Frontal cortex (tissue), 4 donors: Measurements from ENCODE around the gene FREM1. TPM values are rescaled to one million over a fixed set of nuclear protein-coding genes. Genes with fewer than 3 reads are reported as not detected.
A peak's percentile ranks its signal among the peaks of the same experiment; 100 is the strongest.
"Not testable (repeated sequence)": the region's sequence is repeated elsewhere in the genome, so short reads cannot be mapped to it uniquely, and the experiment has no call there.

Source experiments
- DNase-seq, 2 donors: peaks; one replicate each; pipeline ENCODE4 v3.0.0; 2012; ENCODE audit warnings: low spot score in 2 of 2
- FAIRE-seq: peaks from 2 replicates; lab custom pipeline; 2012; peaks lifted over from hg19 to GRCh38; lab: Jason Lieb, UNC
- total RNA-seq: library from RNA; depleted of rRNA; stranded (reverse); fragments of >200 nt; gene quantifications from one replicate; pipeline ENCODE4 v1.2.3, GENCODE V29; 2014
- donor health status: control.
- donor health status: control.
- donor health status: control.

The FREM1 gene, protein sequence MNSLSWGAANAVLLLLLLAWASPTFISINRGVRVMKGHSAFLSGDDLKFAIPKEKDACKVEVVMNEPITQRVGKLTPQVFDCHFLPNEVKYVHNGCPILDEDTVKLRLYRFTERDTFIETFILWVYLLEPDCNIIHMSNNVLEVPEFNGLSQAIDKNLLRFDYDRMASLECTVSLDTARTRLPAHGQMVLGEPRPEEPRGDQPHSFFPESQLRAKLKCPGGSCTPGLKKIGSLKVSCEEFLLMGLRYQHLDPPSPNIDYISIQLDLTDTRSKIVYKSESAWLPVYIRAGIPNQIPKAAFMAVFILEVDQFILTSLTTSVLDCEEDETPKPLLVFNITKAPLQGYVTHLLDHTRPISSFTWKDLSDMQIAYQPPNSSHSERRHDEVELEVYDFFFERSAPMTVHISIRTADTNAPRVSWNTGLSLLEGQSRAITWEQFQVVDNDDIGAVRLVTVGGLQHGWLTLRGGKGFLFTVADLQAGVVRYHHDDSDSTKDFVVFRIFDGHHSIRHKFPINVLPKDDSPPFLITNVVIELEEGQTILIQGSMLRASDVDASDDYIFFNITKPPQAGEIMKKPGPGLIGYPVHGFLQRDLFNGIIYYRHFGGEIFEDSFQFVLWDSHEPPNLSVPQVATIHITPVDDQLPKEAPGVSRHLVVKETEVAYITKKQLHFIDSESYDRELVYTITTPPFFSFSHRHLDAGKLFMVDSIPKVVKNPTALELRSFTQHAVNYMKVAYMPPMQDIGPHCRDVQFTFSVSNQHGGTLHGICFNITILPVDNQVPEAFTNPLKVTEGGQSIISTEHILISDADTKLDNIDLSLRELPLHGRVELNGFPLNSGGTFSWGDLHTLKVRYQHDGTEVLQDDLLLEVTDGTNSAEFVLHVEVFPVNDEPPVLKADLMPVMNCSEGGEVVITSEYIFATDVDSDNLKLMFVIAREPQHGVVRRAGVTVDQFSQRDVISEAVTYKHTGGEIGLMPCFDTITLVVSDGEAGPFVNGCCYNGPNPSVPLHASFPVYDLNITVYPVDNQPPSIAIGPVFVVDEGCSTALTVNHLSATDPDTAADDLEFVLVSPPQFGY (N-terminal part only)
- 3.3 TPM for total RNA-seq

DNA sequence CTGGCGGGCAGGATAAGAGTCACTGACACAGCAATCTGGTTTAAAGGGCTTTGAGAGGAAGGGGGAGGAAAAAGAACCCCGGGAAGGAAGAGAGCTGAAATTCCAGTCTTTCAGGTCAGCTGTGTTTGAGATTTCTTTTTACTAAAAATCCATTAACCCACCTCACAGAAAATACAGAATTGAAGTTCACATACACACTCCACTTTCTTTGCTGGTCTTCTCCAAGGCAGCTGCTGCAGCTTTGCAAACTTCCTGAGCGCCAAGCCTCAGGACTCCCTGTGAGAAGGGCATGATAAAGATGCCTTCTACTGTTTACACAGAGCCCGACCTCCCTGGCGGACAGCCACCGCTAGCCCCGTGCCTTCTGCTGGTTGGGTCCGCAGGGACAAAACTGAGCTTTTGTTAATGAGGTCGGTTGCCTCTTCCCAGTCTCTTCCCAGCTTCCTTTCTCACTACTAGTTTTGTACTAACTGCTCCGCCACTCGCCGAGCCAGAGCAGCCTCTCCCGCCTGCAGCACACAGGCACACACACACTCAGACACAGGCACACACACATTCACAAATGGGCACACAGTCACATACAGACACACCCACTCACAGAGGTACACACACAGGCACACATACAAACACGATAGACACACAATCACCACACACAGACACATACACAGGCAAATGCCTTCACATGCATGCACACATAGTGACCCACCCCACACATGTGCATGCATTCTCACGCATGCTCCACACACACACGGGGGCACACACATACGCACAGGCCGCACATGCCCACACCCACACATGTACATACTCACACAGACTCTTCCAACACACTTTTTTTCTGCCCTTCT, at the start of gene FREM1:
Gene FREM1, minus strand, starts transcription at position 468 of the 845 bp plus-strand sequence. CDS start 41,451 bp downstream, outside the sequence.
- no peak for FAIRE-seq
- no peak for DNase-seq

DNA sequence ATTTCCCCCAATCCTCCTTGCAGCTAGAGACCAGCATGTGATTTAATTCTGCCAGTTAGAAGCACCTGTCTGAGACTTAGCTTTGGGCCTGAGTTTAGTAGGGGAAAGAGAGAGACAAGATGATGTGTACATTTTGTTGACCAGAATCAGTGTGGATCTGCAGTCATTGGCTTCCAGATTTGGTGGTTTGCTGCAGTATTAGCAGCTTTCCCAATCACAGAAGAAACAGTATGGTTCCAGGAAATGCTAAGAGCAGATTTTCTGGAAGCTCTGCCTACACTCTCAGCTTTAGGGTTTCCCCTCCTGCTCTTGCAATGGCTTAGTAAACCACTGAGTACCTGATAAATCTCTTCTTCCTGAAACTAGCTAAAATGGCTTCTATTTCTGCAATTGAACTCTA, 48.8 kb upstream of the FREM1 start:
- DNase-seq (no peak), FAIRE-seq (no peak)

DNA sequence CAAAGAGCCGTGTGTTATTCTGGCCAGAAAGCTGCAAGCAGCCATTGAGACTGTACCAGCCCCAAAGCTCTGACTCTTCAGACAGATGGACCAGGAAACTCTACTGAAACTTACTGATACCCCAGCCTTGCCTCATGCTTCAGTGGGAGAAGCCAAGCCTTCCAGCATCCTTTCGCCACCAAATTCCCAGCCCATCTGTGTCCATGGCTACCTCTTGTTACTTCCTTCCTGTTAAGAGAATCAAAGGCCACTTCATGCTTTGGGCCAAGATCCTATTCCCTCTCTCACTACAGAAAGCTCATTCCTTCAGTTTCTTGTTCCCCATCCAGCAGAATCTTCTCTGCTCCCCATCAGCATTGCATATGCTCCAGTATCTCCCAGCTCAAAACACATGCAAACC, 46.9 kb upstream of the FREM1 start:
- no peak for DNase-seq
- no peak for FAIRE-seq

DNA sequence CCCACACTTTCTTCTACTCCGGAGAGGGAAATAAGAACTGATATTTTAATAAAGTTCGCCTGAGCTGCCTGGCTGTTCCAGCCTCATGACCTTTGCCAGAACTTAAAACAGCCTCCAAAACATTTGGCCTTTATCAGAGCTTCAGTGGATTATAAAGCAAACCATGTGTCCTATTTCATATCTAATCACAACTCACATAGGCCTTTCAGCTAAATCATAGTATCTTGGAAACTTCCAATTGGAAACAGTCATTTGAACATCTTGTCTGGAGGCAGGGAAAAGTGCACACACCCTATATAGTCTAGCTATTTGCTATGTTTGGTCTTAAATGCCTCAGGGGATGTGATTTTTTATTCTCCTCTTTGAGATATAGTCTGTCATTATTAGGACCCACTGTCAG, 46.0 kb upstream of the FREM1 start:
- DNase-seq (no peak), FAIRE-seq (no peak)

DNA sequence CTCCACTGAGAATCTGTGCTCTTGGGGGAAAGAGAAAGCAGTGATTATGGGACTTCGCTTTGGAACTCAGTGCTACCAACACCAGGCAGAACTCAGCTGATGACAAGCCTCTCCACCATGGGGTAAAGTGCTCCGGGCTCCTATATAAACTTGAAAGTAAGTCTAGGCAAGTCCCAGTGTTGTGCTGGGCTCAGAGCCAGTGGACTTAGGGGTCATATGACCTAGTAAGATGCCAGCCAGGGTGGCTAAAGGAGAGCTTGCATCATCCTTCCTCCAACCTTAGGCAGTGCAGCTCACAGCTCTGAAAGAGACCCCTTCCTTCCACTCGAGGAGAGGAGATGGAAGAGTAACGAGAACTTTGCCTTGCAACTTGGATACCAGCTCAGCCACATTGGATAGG, 35.1 kb upstream of the FREM1 start:
- DNase-seq, result no peak
- no peak for FAIRE-seq

DNA sequence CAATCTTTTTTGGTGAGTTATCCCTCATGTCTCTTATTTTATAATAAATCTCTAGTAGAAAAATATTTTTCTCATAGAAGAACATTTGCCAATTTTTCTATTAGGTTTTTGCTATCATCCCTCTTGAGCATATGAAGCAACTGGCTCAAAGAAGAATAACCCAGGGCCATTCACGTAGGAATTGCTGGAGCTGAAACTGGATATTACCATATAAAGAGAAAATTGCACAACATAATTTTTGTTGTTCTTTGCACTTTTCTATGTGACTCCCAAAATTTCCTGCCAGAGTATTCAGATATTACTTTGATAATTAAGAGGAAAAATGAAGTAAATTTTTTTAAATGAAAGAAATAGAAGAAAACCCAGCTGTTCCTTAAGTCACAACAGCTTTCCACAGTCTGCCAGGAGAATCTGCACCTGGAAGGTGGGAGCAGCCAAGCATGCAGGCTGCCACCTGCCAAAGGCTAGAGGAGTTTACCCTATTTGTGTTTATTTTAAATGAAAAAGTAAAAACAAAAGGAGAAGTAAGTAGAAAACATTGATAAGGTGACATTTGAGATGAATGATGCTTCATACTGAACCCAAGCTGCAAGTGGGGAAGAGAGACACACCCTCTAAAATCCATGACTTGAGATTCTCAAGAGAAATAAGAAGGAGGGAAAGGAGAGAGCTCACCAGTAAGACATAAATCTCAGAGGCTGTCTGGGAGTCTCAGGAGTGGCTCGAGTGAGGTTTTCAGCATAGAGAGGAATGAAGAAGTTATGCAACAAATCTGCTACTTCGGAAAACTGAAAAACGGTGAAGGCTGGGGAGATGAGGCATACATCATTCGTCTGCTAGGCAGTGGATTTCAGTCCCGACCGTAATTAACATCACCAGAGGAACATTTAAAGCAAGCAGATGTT, 31.5 kb upstream of the FREM1 start:
- FAIRE-seq, result no peak

DNA sequence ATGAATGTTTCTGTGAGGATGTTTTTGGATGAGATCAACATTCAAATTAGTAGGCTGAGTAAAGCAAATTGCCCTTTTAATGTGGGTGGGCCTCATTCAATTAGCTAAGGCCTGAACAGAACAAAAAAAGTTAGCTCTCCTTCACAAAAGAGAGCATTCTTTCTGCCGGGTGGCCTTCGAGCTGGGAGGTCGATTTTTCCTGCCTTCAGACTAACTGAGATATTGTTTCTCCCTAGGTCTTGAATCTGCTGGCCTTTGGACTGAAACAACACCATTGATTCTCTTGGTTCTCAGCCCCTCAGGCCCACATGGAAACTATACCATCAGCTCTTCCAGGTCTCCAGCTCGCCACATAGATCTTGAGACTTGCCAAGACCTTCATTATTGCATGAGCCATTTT, 29.1 kb upstream of the FREM1 start:
- DNase-seq (no peak), FAIRE-seq (no peak)

More for the DNA sequence above, 31.5 kb upstream of the FREM1 start:
- no peak for DNase-seq

DNA sequence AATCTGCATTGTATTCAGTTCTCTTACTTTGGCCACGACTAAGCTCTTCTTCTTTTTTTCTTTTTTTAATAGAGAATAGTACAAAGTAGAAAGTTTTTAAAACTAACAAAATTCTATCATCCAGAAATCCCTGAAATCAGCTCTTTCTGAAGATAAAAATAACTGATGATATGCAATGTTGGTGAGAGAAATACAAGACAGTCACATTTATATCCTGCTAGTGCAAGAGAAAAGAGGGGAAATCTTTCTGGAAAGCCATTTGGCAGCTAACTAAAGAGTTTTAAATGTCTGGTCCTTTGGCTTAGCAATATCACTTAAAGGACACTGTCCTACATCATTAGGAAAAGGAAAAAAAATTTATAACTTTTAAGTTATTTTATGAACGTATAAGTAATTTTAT, 27.0 kb upstream of the FREM1 start:
- no peak for DNase-seq
- no peak for FAIRE-seq

DNA sequence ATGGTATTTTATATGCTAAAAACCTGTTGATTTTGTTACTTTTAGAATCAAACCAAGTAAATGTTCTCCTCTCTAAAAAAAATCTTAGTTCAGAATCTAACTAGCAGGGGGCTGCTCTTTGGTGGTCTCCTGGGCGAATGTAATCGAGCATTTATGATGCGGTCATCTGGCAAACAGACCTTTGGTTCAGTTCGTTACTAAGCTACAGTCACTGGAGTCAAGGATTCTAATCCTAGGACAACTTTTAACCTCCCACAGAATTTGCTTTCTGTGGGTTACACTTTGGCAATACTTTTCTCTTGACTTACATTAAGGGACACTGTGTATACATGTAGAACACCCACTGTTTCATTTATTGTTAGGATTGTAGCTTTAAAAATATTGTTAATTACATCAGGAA, 26.3 kb upstream of the FREM1 start:
- FAIRE-seq, result no peak
- no peak for DNase-seq

DNA sequence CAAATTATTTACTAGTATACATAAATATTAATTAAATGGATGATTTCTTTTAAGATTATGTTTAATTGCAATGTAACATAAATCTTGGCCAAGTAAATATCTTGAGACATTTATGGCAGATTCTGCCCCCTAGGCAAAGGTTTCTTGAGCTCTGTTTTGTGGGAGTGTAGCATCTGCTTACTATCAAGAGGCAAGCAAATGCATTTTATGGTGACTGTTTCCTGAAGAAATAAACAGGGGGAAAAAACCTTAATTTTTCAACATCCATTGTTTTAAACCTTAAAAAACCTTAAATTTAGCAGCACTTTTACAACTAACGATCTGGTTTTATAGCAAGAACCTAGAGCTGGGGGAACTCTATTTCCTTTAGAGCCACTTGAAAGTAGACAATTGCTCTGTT, 25.7 kb upstream of the FREM1 start:
- DNase-seq (no peak), FAIRE-seq (no peak)

DNA sequence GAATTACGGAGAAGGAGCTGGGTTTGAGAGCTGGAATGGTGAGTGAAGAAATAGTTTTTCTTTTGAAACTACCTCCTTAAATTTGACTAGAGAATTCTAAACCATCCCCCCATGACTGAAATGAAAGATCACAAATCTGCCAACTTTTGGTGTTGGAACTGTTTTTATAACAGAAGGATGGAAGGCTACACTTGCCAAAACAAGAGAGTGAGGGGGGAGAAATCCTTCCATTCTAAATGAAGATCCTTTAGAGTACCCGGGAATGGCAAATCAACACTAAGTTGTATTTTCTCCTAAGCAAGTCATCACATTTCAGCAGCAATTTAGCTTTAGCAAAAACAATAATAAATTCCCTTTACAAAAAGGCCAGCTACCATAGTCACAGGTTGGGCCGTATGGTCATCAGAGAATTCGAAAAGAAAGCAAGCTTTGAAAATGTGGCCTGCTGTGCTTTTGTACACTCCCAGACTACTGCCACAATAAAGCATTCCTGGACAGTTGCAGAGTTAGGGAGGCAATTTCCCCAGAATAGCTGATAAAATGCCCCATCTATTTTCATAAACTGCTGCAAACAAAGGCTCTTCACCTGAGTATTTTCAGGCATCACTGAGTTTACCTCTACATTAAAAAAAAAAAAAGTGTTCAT, 25.0 kb upstream of the FREM1 start:
- FAIRE-seq (no peak), DNase-seq (no peak)

DNA sequence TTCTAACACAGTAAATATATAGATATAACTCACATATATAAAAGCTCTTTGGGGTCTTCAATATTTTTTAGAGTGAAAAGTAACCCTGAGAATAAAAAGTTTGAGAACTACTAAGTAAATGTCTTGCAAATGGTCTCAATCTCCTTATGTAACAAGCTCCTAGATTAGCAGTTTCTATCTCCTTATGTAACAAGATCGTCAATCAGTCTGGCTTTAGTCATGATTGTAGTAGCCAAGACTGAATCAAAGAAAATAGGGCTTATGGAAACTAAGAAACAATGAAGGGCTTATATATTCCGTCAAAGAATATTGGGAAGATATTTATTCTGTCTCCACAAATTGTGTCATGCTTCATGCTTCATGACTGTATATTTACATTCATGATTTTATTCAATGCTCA, 22.4 kb upstream of the FREM1 start:
- FAIRE-seq (no peak), DNase-seq (no peak)

DNA sequence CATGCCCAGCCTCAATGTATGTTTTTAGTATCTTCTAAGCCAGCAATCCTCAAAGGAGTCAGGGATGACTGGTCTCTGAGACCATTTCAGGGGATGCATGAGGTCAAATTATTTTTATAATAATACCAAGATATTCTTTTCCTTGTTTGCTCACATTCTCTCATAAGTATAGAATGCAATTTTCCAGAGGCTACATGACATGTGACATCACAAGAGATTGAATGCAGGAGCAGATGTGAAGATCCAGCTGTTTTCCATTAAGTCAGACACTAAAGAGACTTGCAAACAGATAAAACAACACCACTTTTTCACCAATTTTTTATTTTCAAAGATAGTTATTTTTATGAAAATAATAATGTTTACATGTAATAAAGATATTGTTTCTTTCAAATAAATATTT, 22.0 kb upstream of the FREM1 start:
- DNase-seq, result no peak

DNA sequence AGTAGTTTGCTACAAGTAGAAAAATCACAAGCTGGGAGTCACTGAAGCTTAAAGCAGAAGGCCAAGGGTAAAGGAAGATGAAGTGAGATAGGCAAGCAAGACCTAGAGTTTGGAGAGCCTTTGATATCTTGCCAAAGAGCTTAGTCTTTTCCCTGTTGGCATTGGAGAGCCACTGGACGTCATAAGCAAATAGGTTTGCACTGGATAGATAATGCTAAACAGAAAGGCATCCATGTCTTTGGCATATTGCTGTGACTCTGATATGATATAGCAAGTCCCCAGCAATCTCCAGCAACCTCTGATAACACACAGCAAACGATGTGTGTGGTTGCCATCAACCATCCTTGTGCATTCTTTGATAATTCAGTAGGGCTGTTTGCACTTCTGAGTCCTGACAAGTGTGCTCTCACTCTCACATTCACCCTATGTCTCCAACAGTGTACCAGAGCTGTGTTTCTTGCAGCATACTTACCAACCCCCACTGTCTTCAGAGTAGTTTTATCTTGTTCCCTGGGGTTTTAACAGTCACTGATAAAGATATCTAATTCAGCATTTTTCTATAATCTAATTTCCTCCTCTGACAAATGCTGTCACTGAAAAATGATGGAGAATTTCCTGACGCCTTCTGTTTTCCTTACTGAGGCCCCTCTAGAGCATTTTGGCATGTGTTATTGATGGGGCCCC, 16.9 kb upstream of the FREM1 start:
- FAIRE-seq, result no peak
- DNase-seq, result no peak

More for the DNA sequence above, 22.0 kb upstream of the FREM1 start:
- FAIRE-seq, result peak; percentile 50

DNA sequence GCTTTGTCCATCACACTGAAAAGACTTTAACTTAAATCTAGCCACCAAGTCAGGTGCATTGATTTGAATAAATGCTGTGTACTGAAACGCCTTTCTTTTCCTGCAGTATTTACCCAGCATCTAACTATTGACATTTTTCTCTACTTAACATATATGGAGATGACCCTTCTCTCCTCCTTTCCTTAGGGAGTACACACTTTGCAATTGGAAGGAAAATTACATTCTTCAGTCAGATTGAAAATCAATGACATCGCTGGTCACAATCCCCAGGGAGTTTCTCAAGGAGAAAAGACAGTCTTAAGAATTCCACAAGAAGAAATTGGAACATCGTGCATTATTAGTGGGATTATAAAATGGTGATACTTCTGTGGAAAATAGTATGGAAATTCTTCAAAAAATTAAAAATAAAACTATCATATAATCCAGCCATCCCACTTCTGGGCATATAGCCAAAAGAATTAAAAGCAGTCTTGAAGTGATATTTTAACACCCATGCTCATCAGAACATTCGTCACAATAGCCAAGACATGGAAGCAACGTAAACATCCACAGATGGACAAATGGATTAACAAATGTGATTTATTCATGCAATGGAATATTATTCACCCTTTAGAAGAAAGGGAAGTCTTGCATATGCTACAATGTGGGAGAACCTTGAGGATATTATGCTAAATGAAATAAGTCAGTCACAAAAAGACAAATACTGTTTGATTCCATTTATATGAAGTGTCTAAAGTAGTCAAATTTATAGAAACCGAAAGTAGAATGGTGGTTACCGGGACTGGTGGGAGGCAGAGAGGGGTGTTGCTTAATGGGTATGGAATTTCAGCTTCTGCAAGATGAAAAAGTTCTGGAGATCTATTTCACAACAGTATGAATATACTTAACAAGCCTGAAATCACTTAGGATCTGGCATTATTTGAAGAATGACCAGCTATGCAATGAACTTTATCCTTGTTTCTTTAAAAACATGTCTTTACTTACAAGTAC, 14.3 kb upstream of the FREM1 start:
- DNase-seq (no peak), FAIRE-seq (no peak)

DNA sequence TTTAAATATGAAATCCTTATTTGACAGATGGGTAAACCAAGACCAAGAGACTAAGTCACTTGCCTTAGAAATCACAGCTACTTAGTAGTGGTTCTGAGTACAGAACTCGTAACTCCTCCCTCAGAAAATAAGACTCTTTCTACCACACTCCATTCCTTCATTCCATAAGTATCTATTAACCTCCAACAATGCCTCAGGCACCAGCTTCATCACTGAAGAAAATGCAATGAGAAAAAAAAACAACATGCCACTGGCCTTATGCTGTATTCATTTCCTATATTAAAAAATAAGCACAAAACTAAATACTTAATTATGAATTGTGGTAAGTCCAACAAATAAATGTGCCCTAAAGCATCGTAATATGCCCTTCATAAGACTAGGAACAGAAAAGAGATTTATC, 13.5 kb upstream of the FREM1 start:
- DNase-seq (no peak), FAIRE-seq (no peak)

DNA sequence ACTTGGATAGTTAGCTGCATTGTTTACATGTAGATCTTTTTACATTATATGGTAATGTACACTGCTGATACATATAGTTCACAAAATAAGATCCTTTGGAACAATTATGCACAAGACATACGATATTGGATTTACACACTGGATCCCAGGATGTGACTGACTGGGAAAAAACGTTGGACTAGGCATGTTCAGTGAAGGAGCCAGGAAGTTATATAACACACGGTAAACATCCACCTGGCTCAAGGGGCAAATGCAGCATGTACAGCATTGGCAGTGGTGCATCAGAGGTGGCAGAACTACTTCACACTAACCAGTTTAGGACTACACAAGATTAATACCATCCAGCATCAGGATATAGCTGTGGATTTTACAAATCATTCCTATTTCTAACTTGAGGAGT, 10.6 kb upstream of the FREM1 start:
- peak; percentile 17 for FAIRE-seq
- DNase-seq, result not testable (repeated sequence)
